Uterus (tissue), 2 donors: ENCODE results near the gene ZNF761.
"Not testable (repeated sequence)": the region's sequence is repeated elsewhere in the genome, so short reads cannot be mapped to it uniquely, and the experiment has no call there.

Experiments
- POLR2A ChIP-seq, 2 donors: fragments of 450-650 bp; IDR thresholded peaks; one replicate each; pipeline ENCODE4 v1.6.1; 2016; ENCODE audit warnings: antibody characterized with exemption in 2 of 2, mild to moderate bottlenecking in 1 of 2, moderate library complexity in 1 of 2
- TF ChIP-seq, protein P1 (sequence below), 4 experiments: fragments of 200-600 bp in 2 of 4; fragments of 450-650 bp in 2 of 4; sonication (generic) in 2 of 4; IDR thresholded peaks; one replicate each; pipeline ENCODE4 v1.5.1; 2016 to 2019; ENCODE audit warnings: antibody characterized with exemption in 4 of 4, mild to moderate bottlenecking in 2 of 4, moderate library complexity in 1 of 4

- TF ChIP-seq, protein P1, sequence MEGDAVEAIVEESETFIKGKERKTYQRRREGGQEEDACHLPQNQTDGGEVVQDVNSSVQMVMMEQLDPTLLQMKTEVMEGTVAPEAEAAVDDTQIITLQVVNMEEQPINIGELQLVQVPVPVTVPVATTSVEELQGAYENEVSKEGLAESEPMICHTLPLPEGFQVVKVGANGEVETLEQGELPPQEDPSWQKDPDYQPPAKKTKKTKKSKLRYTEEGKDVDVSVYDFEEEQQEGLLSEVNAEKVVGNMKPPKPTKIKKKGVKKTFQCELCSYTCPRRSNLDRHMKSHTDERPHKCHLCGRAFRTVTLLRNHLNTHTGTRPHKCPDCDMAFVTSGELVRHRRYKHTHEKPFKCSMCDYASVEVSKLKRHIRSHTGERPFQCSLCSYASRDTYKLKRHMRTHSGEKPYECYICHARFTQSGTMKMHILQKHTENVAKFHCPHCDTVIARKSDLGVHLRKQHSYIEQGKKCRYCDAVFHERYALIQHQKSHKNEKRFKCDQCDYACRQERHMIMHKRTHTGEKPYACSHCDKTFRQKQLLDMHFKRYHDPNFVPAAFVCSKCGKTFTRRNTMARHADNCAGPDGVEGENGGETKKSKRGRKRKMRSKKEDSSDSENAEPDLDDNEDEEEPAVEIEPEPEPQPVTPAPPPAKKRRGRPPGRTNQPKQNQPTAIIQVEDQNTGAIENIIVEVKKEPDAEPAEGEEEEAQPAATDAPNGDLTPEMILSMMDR (IDR thresholded peaks at IDR 0.05): not testable (repeated sequence)
- TF ChIP-seq POLR2A (IDR thresholded peaks at IDR 0.05): not testable (repeated sequence)
Measured at GRCh38 chr19:53460131-53460721, 28.4 kb downstream of the ZNF761 start.
